Heart right ventricle (tissue), 16 donors: ENCODE measurements around the gene EGLN3. TPM values are rescaled to one million over a fixed set of nuclear protein-coding genes. Genes with fewer than 3 reads are reported as not detected.

Experiments used
- ATAC-seq, 8 donors: fragments of 200-7000 bp; cut with Tn5 transposase; one replicate each; pipeline ENCODE4 v1.9.1; 2020; ENCODE audit warnings: mild to moderate bottlenecking in 8 of 8, moderate library complexity in 8 of 8, moderate number of reproducible peaks in 1 of 8
- DNase-seq, 2 donors: peaks; one replicate each; pipeline ENCODE4 v3.0.0-alpha.2; 2020
- H3K27ac ChIP-seq, 10 donors: fragments of 200-600 bp; sonication (generic) in 2 of 10; one replicate each; pipeline versions ENCODE4 v1.5.0 to v1.8.0; 2020 to 2022; ENCODE audit warnings: mild to moderate bottlenecking in 3 of 10
- H3K27me3 ChIP-seq, 7 donors: fragments of 200-600 bp; one replicate each; pipeline ENCODE4 v1.8.0; 2021 to 2022; ENCODE audit warnings: mild to moderate bottlenecking in 2 of 7
- H3K36me3 ChIP-seq, 9 donors: fragments of 200-600 bp; sonication (generic) in 1 of 9; one replicate each; pipeline versions ENCODE4 v1.5.0 to v1.8.0; 2020 to 2022; ENCODE audit warnings: mild to moderate bottlenecking in 2 of 9
- H3K4me1 ChIP-seq, 9 donors: fragments of 200-600 bp; sonication (generic) in 1 of 9; one replicate each; pipeline versions ENCODE4 v1.5.0 to v1.8.0; 2020 to 2022; ENCODE audit warnings: mild to moderate bottlenecking in 4 of 9
- H3K4me3 ChIP-seq, 10 donors: fragments of 200-600 bp; sonication (generic) in 2 of 10; one replicate each; pipeline versions ENCODE4 v1.5.0 to v1.8.0; 2020 to 2022; ENCODE audit warnings: mild to moderate bottlenecking in 7 of 10, moderate library complexity in 2 of 10
- H3K9me3 ChIP-seq, 11 donors: fragments of 200-600 bp in 10 of 11; sonication (generic) in 2 of 11; one replicate each; pipeline versions ENCODE4 v1.5.0 to v1.8.0; 2013 to 2022; ENCODE audit warnings: mild to moderate bottlenecking in 2 of 11, control low read depth in 1 of 11, moderate library complexity in 1 of 11
- WGBS, 2 donors: extraction: QIAGEN DNeasy Blood & Tissue Kit; methylation state at CpG; one replicate each; pipeline ENCODE4 v1.1.7; 2013; ENCODE audit warnings: inconsistent platforms in 1 of 2; 5-methylcytosine and 5-hydroxymethylcytosine counted together
- intact Hi-C, 10 donors: fragments of 100-400 bp; cut with DNase I; formaldehyde crosslinking; loops; one replicate each; pipeline versions ENCODE4 v1.11.1 to v1.14.2; 2022
- polyA plus RNA-seq, 2 donors: library from polyadenylated mRNA; stranded (reverse); fragments of 200-250 nt; gene quantifications; one replicate each; pipeline ENCODE4 v1.2.3, GENCODE V29; 2013
- total RNA-seq, 10 donors: library from RNA; stranded (reverse); fragmentation: NEBNext Ultra II Directional in 3 of 10; extraction: Animal tissue kit (Norgen Biotek cat#: 25700) in 3 of 10; gene quantifications; one replicate each; pipeline versions ENCODE4 v1.2.1 to v1.2.4, GENCODE V29; 2021 to 2023
- TF ChIP-seq, protein P1 (sequence below), 9 donors: fragments of 200-600 bp; sonication (generic) in 2 of 9; IDR thresholded peaks; one replicate each; pipeline versions ENCODE4 v1.5.0 to v1.8.0; 2021 to 2022; ENCODE audit warnings: antibody characterized with exemption in 9 of 9, mild to moderate bottlenecking in 5 of 9, moderate library complexity in 1 of 9
- donor health status: Arrhythmogenic right ventricular cardiomyopathy.
- donor health status: ischemic (EF 13 %, LVEDD 7.1; RV severe dilation, severe dysfunction).
- donor health status: healthy with polysubstance abuse.
- donor health status: DM: no; HTN: yes; CAD: no.
- donor health status: DM: no; HTN: no; CAD: no.
- donor health status: ischemic (EF 25% LVEDD 6.9; RV normal size, moderate dysfunction).
- donor health status: ischemic (EF 25% LVEDD 5.7; RV mildly dilated, moderate dysfunction).
- donor health status: healthy.
- donor health status: DM: yes; HTN: yes; CAD: no.
- donor health status: Ischemic cardiomyopathy.
- donor health status: ischemic (EF 35%, LVEDD 5.7; RV mildly dilated, moderate dysfunction).
- donor health status: nonischemic (EF 11% LVEDD 7.7; RV severe dilation, severe dysfunction).
- donor health status: DM: yes; HTN: yes; CAD: no.
- donor health status: PGD.
- donor health status: ischemic (EF 29% LVEDD 5.4; RV normal size, mild dysfunction).
- donor health status: nonischemic (EF 23%, LVEDD 6.1; RV moderate dilation, normal function).

Gene EGLN3
- total and polyA plus RNA-seq, 12 donors, result 33.7 to 281 (median 169) TPM

DNA sequence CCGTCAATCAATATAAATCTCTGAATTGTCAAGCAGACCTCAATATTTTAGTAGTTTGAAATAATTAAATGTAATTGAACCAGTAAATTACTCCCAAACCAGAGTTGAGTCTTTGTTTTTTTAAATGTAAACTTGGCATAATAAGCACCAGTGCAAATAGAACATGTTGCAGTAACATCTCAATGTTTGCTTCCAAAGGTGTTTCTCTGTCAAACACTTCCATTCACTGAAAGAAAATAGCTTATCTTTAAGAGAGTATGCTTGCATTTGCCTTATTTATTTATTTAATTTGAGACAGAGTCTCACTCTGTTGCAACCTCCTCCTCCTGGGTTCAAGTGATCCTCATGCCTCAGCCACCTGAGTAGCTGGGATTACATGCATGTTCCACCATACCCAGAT is 39.9 kb upstream of the EGLN3 start:
- Histone ChIP-seq H3K27me3 (no peaks in the 10 kb centered on the region), H3K4me1 (peaks cover 3 to 15% (median 11%) of the 10 kb centered on the region in 9 donors), H3K4me3 (no peak overlapping the region), H3K36me3 (no peaks in the 10 kb centered on the region), H3K9me3 (no peaks in the 10 kb centered on the region), H3K27ac (no peak overlapping the region)
- ATAC-seq (no peak), DNase-seq (no peak)
- TF ChIP-seq, protein P1, sequence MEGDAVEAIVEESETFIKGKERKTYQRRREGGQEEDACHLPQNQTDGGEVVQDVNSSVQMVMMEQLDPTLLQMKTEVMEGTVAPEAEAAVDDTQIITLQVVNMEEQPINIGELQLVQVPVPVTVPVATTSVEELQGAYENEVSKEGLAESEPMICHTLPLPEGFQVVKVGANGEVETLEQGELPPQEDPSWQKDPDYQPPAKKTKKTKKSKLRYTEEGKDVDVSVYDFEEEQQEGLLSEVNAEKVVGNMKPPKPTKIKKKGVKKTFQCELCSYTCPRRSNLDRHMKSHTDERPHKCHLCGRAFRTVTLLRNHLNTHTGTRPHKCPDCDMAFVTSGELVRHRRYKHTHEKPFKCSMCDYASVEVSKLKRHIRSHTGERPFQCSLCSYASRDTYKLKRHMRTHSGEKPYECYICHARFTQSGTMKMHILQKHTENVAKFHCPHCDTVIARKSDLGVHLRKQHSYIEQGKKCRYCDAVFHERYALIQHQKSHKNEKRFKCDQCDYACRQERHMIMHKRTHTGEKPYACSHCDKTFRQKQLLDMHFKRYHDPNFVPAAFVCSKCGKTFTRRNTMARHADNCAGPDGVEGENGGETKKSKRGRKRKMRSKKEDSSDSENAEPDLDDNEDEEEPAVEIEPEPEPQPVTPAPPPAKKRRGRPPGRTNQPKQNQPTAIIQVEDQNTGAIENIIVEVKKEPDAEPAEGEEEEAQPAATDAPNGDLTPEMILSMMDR (IDR thresholded peaks at IDR 0.05), result no peak
- intact Hi-C loops, result no loop called here
- WGBS, 2 donors, result 100% methylated on average over 1 of the region's 1 CpG

GRCh38 chr14:33987565-33988080 is 36.7 kb upstream of the EGLN3 start:
- DNase-seq (no peak), ATAC-seq (no peak)
- 96 to 99% methylated on average over 4 of the region's 4 CpGs for WGBS, 2 donors
- TF ChIP-seq, protein P1 (IDR thresholded peaks at IDR 0.05), result no peak
- no peak overlapping the region for H3K4me3 ChIP-seq
- peaks cover 3 to 15% (median 11%) of the 10 kb centered on the region in 9 donors for H3K4me1 ChIP-seq
- H3K27ac ChIP-seq, result no peak overlapping the region
- no peaks in the 10 kb centered on the region for H3K36me3 ChIP-seq
- no peaks in the 10 kb centered on the region for H3K27me3 ChIP-seq
- peaks cover 0 to 9% (median 0%) of the 10 kb centered on the region in 11 donors for H3K9me3 ChIP-seq
- intact Hi-C loops, result no loop called here

DNA sequence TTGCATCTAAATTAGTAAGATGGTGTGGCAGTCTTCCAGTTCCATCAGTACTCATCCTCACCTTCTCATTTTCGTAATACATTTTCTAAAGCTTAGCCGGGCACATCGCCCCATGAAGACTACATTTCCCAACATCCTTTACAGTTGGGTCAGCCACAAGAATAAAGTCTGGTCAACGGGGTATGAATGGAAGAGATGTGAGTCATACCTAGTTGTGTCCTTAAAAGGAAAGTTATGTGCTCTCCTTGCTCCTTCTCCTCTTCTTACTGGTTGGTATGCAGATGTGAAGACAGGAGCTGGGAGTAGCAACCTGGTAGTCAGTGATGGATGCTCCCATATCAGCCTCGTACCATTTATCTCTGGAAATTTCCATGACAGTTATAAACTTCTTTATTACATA is 35.9 kb upstream of the EGLN3 start:
- intact Hi-C loops, result no loop called here
- peak in 1 of 8 donors; percentile 64 for ATAC-seq

GRCh38 chr14:33985242-33985641 is 34.4 kb upstream of the EGLN3 start:
- Histone ChIP-seq H3K27me3 (no peaks in the 10 kb centered on the region), H3K4me1 (peaks cover 3 to 11% (median 9%) of the 10 kb centered on the region in 9 donors), H3K36me3 (no peaks in the 10 kb centered on the region), H3K27ac (no peak overlapping the region), H3K4me3 (no peak overlapping the region), H3K9me3 (peaks cover 0 to 9% (median 0%) of the 10 kb centered on the region in 11 donors)
- intact Hi-C loops, result no loop called here
- no peak for ATAC-seq
- WGBS, 2 donors, result 98 to 100% methylated on average over 2 of the region's 2 CpGs
- TF ChIP-seq, protein P1 (IDR thresholded peaks at IDR 0.05), result no peak
- DNase-seq, result no peak

More for the DNA sequence above, 35.9 kb upstream of the EGLN3 start:
- no peak for DNase-seq
- Histone ChIP-seq H3K4me1 (peaks cover 3 to 15% (median 11%) of the 10 kb centered on the region in 9 donors), H3K27me3 (no peaks in the 10 kb centered on the region), H3K9me3 (peaks cover 0 to 9% (median 0%) of the 10 kb centered on the region in 11 donors), H3K4me3 (no peak overlapping the region), H3K27ac (no peak overlapping the region), H3K36me3 (no peaks in the 10 kb centered on the region)
- WGBS, 2 donors, result 79 to 84% methylated on average over 5 of the region's 5 CpGs
- TF ChIP-seq, protein P1 (IDR thresholded peaks at IDR 0.05), result no peak
